ENCODE measurements around the gene CEND1.

The CEND1 gene

GRCh38 chr11:825366-826226 is 35.7 kb upstream of the CEND1 start:
- Histone ChIP-seq H3K79me2 (ENCODE audit: insufficient read depth, low read length) (peaks cover 14% of the 10 kb centered on the region), H3K27ac (ENCODE audit: low read length) (no peak overlapping the region), H3K36me3 (ENCODE audit: insufficient read depth, low read length) (peaks cover 39% of the 10 kb centered on the region), H2AFZ (ENCODE audit: low read depth, low read length) (no peak overlapping the region), H4K20me1 (ENCODE audit: insufficient read depth, low read length) (peaks cover 41% of the 10 kb centered on the region), H3K27me3 (ENCODE audit: insufficient read depth, low read length, poor library complexity) (peaks cover 41% of the 10 kb centered on the region), H3K4me2 (ENCODE audit: insufficient read depth, low read length) (peak overlapping the region; percentile 80), H3K4me1 (ENCODE audit: insufficient read depth, low read length) (peaks cover 30% of the 10 kb centered on the region), H3K9ac (ENCODE audit: low read depth, low read length) (no peak overlapping the region), H3K9me3 (ENCODE audit: insufficient read depth, low read length, severe bottlenecking) (no peaks in the 10 kb centered on the region), H3K4me3 (ENCODE audit: low read depth in 1 of 2, low read length in 2 of 2) (no peak overlapping the region)
- TF ChIP-seq EZH2 (IDR thresholded peaks at IDR 0.05; ENCODE audit: borderline replicate concordance, low read depth, low read length, severe bottlenecking) (no peak), CTCF (IDR thresholded peaks at IDR 0.05; ENCODE audit: borderline replicate concordance, extremely low read depth, low read length, poor library complexity, severe bottlenecking) (no peak)
- no peak for DNase-seq
- ATAC-seq (ENCODE audit: insufficient read depth, low read depth), result no peak

GRCh38 chr11:824942-825341 is 35.1 kb upstream of the CEND1 start:
- H3K4me2 ChIP-seq (ENCODE audit: insufficient read depth, low read length), result no peak overlapping the region
- peaks cover 46% of the 10 kb centered on the region for H4K20me1 ChIP-seq (ENCODE audit: insufficient read depth, low read length)
- no peak overlapping the region for H3K4me3 ChIP-seq (ENCODE audit: low read depth in 1 of 2, low read length in 2 of 2)
- H3K4me1 ChIP-seq (ENCODE audit: insufficient read depth, low read length), result peaks cover 37% of the 10 kb centered on the region
- H3K27me3 ChIP-seq (ENCODE audit: insufficient read depth, low read length, poor library complexity), result peaks cover 40% of the 10 kb centered on the region
- no peak overlapping the region for H2AFZ ChIP-seq (ENCODE audit: low read depth, low read length)
- DNase-seq, result no peak
- peaks cover 20% of the 10 kb centered on the region for H3K79me2 ChIP-seq (ENCODE audit: insufficient read depth, low read length)
- no peak for TF ChIP-seq CTCF (IDR thresholded peaks at IDR 0.05; ENCODE audit: borderline replicate concordance, extremely low read depth, low read length, poor library complexity, severe bottlenecking)
- no peak for TF ChIP-seq EZH2 (IDR thresholded peaks at IDR 0.05; ENCODE audit: borderline replicate concordance, low read depth, low read length, severe bottlenecking)
- H3K9me3 ChIP-seq (ENCODE audit: insufficient read depth, low read length, severe bottlenecking), result no peaks in the 10 kb centered on the region
- H3K27ac ChIP-seq (ENCODE audit: low read length), result no peak overlapping the region
- H3K36me3 ChIP-seq (ENCODE audit: insufficient read depth, low read length), result peaks cover 39% of the 10 kb centered on the region
- no peak overlapping the region for H3K9ac ChIP-seq (ENCODE audit: low read depth, low read length)
- ATAC-seq (ENCODE audit: insufficient read depth, low read depth), result no peak

- Histone ChIP-seq H3K4me2 (ENCODE audit: insufficient read depth, low read length) (no peak overlapping the region), H3K27me3 (ENCODE audit: insufficient read depth, low read length, poor library complexity) (peaks cover 35% of the 10 kb centered on the region), H3K36me3 (ENCODE audit: insufficient read depth, low read length) (peaks cover 39% of the 10 kb centered on the region), H3K79me2 (ENCODE audit: insufficient read depth, low read length) (peaks cover 23% of the 10 kb centered on the region), H3K4me3 (ENCODE audit: low read depth in 1 of 2, low read length in 2 of 2) (no peak overlapping the region), H3K27ac (ENCODE audit: low read length) (no peak overlapping the region), H3K9me3 (ENCODE audit: insufficient read depth, low read length, severe bottlenecking) (no peaks in the 10 kb centered on the region), H3K4me1 (ENCODE audit: insufficient read depth, low read length) (peaks cover 38% of the 10 kb centered on the region), H3K9ac (ENCODE audit: low read depth, low read length) (no peak overlapping the region), H2AFZ (ENCODE audit: low read depth, low read length) (no peak overlapping the region), H4K20me1 (ENCODE audit: insufficient read depth, low read length) (peaks cover 46% of the 10 kb centered on the region)
- DNase-seq (no peak), ATAC-seq (ENCODE audit: insufficient read depth, low read depth) (no peak)
- TF ChIP-seq CTCF (IDR thresholded peaks at IDR 0.05; ENCODE audit: borderline replicate concordance, extremely low read depth, low read length, poor library complexity, severe bottlenecking) (no peak), EZH2 (IDR thresholded peaks at IDR 0.05; ENCODE audit: borderline replicate concordance, low read depth, low read length, severe bottlenecking) (no peak)
Observed at GRCh38 chr11:824292-824880, 34.5 kb upstream of the CEND1 start.

Data from DND-41 (cell line).